SK-N-MC (cell line): ENCODE measurements around the gene SOCS6.
"Not testable (repeated sequence)": the region's sequence is repeated elsewhere in the genome, so short reads cannot be mapped to it uniquely, and the experiment has no call there.

ENCODE experiments used
- DNase-seq: peaks from one replicate; pipeline ENCODE4 v3.0.0-alpha.2; 2011; ENCODE audit warnings: low read depth, low spot score
- H3K27ac ChIP-seq: fragments of 200-600 bp; sonication (generic); 2 replicates; pipeline ENCODE4 v1.5.1; 2016; ENCODE audit warnings: mixed run types
- H3K36me3 ChIP-seq: fragments of 200-600 bp; sonication (generic); 2 replicates; pipeline ENCODE4 v1.6.1; 2017; ENCODE audit warnings: antibody characterized with exemption, low read length, mixed read lengths; ENCODE audit not compliant: insufficient read depth
- H3K4me3 ChIP-seq: fragments of 200-600 bp; sonication (generic); 2 replicates; pipeline ENCODE4 v1.5.1; 2016
- H3K9ac ChIP-seq: fragments of 200-600 bp; sonication (generic); 2 replicates; pipeline ENCODE4 v1.8.0; 2017; ENCODE audit warnings: mixed run types, mixed read lengths; ENCODE audit not compliant: insufficient read length
- H3K9me3 ChIP-seq: fragments of 200-600 bp; sonication (generic); 2 replicates; pipeline ENCODE4 v1.6.1; 2017; ENCODE audit warnings: low read depth, mild to moderate bottlenecking, antibody characterized with exemption, low read length, moderate library complexity, mixed read lengths
- EZH2 ChIP-seq: fragments of 200-600 bp; sonication (generic); IDR thresholded peaks from one replicate; pipeline ENCODE4 v1.6.1; 2017; ENCODE audit warnings: antibody characterized with exemption
- FOXP2 ChIP-seq: optimal IDR thresholded peaks from 2 replicates; pipeline ENCODE3; 2011; ENCODE audit warnings: mild to moderate bottlenecking, moderate library complexity; ENCODE audit not compliant: insufficient read depth; ENCODE audit errors: extremely low read length, control extremely low read depth
- POLR2AphosphoS5 ChIP-seq: IDR thresholded peaks from 2 replicates; pipeline ENCODE4 v1.6.1; 2012; ENCODE audit warnings: mild to moderate bottlenecking, low read depth, low read length, borderline replicate concordance

The SOCS6 gene

DNA sequence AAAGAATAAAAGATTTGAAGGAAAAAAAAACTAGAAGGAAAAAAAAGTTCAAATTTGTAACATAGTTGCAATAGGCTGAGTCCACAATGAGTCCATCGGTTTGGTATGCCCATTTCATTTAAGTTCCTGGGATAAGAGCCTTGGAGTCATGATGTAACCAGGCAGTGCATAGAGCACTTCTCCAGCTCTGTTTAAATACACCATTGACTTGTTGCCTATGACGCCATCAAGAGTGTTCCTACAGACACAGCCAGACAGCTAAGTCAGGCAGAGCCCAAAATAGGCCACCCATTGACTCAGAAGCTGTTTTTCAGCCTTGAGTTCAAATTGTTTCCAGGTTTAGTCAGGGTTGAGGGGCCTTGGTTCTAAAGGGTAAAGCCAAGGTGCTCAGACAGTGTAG, 44.9 kb downstream of the SOCS6 start:
- no peak for DNase-seq
- Histone ChIP-seq H3K27ac (no peak overlapping the region), H3K4me3 (no peak overlapping the region)

DNA sequence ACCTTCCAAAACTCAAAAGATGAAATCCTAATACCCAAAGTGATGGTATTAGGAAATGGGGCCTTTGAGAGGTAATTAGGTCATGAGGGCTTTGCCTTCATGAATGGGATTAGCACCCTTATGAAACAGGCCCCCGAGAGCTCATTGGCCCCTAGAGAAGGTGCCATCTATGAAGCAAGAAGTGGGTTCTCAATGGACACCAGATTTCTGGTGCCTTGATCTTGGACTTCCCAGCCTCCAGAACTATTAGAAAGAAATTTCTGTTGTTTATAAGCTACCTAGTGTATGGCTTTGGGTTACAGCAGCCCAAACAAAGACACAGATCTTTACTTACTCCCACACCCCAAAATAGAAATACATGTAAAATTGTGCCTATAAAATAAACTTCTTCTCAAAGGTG, 45.4 kb downstream of the SOCS6 start:
- Histone ChIP-seq H3K27ac (no peak overlapping the region), H3K9me3 (no peaks in the 10 kb centered on the region), H3K36me3 (no peaks in the 10 kb centered on the region), H3K4me3 (no peak overlapping the region), H3K9ac (no peak overlapping the region)
- DNase-seq, result no peak
- TF ChIP-seq EZH2 (no peak), POLR2AphosphoS5 (no peak), FOXP2 (no peak)

More for the DNA sequence above, 44.9 kb downstream of the SOCS6 start:
- Histone ChIP-seq H3K36me3 (no peaks in the 10 kb centered on the region), H3K9me3 (no peaks in the 10 kb centered on the region), H3K9ac (no peak overlapping the region)
- no peak for TF ChIP-seq POLR2AphosphoS5
- TF ChIP-seq FOXP2, result no peak
- TF ChIP-seq EZH2, result no peak

DNA sequence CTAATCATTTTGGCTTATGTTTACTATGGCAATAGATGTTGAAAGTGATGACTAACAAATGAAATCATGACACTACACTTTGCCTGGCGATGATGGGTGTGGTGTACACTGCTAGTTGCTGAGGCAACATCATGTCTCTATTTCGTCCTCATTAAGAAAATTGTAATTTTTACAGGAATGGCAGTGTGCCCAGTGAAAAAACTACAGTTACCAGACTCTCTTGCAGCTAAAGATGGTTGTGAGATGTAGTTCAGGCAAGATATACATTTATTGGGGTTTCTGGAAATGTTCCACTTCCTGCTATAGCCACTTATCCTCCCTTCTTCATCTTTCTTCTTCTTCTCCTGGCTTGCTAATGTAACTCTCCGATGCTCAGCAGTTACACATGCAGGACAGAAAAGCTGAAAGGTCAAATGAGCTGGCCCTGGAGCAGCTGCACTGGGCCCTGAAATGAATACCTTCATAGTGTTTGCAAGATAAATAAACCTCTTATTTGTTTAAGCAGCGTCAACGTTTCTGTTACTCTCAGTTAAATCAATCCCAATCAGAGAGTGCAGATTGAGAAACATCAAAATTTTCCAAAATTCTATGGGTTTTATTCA, 46.0 kb downstream of the SOCS6 start:
- no peak for TF ChIP-seq FOXP2
- no peak for TF ChIP-seq POLR2AphosphoS5
- TF ChIP-seq EZH2, result no peak
- Histone ChIP-seq H3K9me3 (no peaks in the 10 kb centered on the region), H3K27ac (no peak overlapping the region), H3K9ac (no peak overlapping the region), H3K36me3 (no peaks in the 10 kb centered on the region), H3K4me3 (no peak overlapping the region)
- no peak for DNase-seq

DNA sequence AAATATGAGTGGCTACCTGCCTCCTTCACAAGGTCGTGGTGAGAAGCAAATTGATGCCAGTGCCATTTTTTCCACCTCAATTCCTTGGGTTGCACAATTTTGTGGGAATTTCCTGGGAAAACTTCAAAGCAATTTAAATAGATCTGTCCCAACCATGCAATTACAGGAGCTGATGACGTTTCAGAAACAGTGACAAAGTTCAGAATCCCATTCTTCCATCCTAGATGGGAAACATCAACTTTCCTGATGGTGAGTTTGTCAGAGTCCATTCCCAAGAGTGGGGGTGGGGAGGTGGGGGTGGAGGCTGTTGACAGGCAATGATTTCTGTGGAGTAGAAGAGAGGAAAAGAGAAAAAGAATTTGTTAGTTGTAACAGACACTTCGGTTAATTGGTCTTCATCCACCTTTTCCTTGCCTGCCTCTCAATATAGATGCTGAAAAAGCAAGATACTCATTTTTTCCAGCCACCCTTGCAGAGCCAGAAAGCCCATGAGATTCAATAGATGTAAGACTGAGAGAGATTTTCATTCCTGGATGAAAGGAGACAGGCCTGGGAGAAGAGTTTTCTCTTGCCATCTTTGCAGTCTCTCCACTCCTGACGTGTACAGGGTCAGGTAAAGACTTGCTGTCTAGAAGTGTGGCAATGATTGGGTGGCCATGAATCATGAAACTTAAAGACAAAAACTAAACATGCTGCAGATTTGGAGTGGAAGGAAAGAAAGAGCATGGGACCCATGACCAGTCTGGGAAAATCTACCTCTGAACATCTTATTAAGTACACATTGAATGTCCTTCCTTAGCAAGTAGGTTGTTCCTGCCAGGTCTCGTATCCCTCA, 47.3 kb downstream of the SOCS6 start:
- Histone ChIP-seq H3K36me3 (no peaks in the 10 kb centered on the region), H3K4me3 (no peak overlapping the region), H3K27ac (no peak overlapping the region), H3K9ac (no peak overlapping the region), H3K9me3 (no peaks in the 10 kb centered on the region)
- DNase-seq, result no peak
- no peak for TF ChIP-seq EZH2
- no peak for TF ChIP-seq FOXP2
- no peak for TF ChIP-seq POLR2AphosphoS5

DNA sequence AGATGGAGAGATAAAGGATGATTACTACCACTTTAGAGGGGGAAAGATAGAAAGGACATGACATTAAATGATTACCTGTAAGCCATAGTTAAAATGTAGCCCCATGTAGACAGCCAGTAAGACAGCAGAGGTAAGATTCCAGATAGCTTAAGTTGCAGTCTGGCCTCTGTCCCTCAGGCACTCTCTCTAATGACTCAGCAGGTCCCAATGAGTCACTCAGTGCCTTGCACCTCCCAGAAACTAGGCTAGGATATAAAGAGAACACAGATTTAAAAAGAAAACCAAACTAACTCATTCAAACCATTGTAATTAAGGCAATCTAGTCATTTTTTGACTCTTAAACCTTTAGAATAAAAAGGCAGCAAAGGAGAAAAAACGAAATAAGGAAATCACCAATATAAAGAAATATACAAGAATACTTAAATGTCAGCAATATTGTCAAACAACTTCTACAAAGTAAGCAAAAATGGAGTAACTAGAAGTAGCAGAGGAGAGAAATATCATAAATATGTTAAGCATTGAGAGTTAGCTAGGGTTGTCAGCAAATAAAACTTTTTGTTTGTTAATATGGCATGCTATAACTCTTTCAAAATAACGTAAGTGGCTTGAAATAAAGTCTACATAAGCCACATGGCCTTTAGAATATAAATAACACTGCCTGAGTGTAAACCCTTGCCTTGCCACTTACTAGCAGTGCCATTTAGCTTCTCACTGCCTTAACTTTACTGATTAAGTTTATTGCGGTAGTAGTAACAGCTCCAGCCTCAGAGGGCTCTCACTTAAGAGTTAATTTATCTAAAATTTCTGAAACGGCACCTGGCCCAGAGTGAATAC, 48.5 kb downstream of the SOCS6 start:
- Histone ChIP-seq H3K36me3 (no peaks in the 10 kb centered on the region), H3K4me3 (peak overlapping the region; percentile 9; the same call in 1 of the 2 replicates), H3K27ac (peak overlapping the region; percentile 78), H3K9ac (no peak overlapping the region), H3K9me3 (no peaks in the 10 kb centered on the region)
- no peak for DNase-seq
- TF ChIP-seq POLR2AphosphoS5 (no peak), FOXP2 (no peak), EZH2 (no peak)

DNA sequence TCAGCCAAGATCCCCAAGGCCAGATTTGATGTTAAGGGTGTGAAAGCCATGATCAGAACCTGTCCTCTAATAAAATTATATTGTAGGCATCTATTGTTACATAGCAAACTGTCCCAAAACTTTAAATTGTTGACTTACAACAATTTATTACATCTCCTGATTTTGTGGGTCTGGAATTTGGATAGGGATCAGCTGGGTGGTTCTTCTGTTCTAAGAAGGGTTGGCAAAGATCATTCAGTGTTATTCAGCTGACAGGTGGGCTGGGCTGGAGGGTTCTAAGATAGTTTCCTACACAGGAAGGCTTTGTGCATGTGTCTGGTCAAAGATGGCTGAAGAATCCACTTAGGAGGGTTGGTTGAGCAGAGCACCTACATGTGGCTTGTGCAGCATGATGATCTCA, 50.0 kb downstream of the SOCS6 start:
- DNase-seq, result no peak
- Histone ChIP-seq H3K4me3 (no peak overlapping the region), H3K9ac (no peak overlapping the region), H3K36me3 (no peaks in the 10 kb centered on the region), H3K9me3 (no peaks in the 10 kb centered on the region), H3K27ac (no peak overlapping the region)
- TF ChIP-seq FOXP2, result no peak
- no peak for TF ChIP-seq POLR2AphosphoS5
- TF ChIP-seq EZH2, result no peak

DNA sequence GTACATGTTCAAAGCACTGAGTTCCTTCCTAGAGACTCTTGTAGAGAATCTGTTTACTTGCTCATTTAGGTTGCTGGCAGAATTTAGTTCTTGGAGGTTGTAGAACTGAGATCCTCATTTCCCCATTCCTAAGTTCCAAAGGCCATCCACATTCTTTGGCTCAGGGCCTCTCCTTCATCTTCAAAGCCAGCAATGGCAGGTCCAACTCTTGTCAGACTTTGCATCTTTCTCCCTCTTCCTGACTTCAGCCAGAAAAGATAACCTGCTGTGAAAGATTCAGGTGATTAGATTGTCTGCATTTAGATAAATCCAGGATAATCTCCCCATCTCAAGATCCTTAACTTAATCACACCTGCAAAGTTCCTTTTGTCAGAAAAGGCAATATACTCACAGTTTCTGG, 51.1 kb downstream of the SOCS6 start:
- TF ChIP-seq POLR2AphosphoS5 (no peak), FOXP2 (no peak), EZH2 (no peak)
- Histone ChIP-seq H3K4me3 (no peak overlapping the region), H3K9ac (no peak overlapping the region), H3K27ac (no peak overlapping the region), H3K9me3 (no peaks in the 10 kb centered on the region), H3K36me3 (no peaks in the 10 kb centered on the region)
- no peak for DNase-seq

DNA sequence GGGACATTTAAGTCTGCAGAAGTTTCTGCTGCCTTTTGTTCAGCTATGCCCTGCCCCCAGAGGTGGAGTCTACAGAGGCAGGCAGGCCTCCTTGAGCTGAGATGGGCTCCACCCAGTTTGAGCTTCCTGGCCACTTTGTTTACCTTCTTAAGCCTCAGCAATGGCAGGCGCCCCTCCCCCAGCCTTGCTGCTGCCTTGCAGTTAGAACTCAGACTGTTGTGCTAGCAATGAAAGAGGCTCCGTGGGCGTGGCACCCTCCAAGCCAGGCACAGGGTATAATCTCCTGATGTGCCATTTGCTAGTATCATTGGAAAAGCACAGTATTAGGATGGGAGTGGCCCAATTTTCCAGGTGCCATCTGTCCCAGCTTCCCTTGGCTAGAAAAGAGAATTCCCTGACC, 59.6 kb downstream of the SOCS6 start:
- H3K36me3 ChIP-seq, result not testable (repeated sequence)

More for the DNA sequence above, 59.6 kb downstream of the SOCS6 start:
- H3K9ac ChIP-seq, H3K27ac ChIP-seq, H3K4me3 ChIP-seq, DNase-seq, H3K9me3 ChIP-seq: not testable (repeated sequence)
